ENCODE results near the gene SRSF8.

- TF ChIP-seq CTCF (IDR thresholded peaks at IDR 0.05 in 2 of 3, conservative IDR thresholded peaks at IDR 0.05 in 1 of 3; ENCODE audit: borderline replicate concordance in 1 of 3, insufficient read depth in 1 of 3, low read depth in 2 of 3, low read length in 2 of 3) (no peak), MAX (IDR thresholded peaks at IDR 0.05) (no peak), POLR2AphosphoS5 (IDR thresholded peaks at IDR 0.05; ENCODE audit: low read depth, low read length) (no peak), TCF7L2 (IDR thresholded peaks at IDR 0.05; ENCODE audit: borderline replicate concordance, extremely low read depth, insufficient read depth, insufficient read length) (no peak), RAD21 (IDR thresholded peaks at IDR 0.05; ENCODE audit: low read depth) (no peak)
Measured at GRCh38 chr11:95042906-95043305, 23.8 kb upstream of the SRSF8 start.
